Measurements from ENCODE around the gene SCNN1B.

Gene SCNN1B

DNA sequence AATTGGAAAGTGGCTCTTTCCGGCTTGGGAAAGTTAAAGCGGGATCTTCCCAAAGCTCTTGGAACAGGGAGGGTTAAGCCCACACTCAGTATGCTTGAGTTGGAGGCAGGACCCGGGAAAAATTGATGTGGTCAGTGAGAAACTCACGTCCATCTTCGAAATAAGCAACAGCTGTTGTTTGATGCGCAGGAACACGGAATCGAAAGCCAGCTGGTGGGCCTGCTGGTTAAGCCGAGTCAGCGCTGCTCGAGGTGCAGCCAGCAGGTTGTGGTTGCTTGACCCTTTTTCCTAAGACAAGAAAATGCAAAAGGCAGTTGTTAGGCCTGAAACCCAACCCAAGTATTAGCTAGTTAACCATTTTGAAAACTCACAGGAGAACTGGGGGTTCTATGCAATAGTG, 101.4 kb downstream of the SCNN1B start:
- FAIRE-seq, result no peak
- no peak for DNase-seq (ENCODE audit: low spot score)

DNA sequence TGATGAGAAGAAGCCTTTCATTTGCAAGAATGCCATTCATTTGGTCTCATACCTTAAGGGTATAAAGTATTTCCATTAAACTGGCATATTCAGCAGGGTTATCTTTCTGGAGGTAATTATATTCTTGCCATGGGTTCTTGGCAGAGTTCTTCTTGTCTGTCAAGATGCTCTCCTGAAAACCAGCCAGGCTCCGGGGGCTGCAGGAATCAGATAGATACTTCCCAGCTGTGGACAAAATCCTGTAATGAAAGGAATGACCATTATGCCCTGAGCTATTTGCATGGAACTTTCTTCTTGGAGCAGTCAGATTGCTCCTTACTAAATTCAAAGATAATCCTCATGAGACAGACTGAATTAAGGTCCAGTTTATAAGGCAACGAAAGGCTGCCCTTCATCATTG, 103.9 kb downstream of the SCNN1B start:
- DNase-seq (ENCODE audit: low spot score), result no peak
- FAIRE-seq, result no peak

GRCh38 chr16:23406546-23407240, 104.6 kb downstream of the SCNN1B start:
- FAIRE-seq (no peak), DNase-seq (ENCODE audit: low spot score) (no peak)

DNA sequence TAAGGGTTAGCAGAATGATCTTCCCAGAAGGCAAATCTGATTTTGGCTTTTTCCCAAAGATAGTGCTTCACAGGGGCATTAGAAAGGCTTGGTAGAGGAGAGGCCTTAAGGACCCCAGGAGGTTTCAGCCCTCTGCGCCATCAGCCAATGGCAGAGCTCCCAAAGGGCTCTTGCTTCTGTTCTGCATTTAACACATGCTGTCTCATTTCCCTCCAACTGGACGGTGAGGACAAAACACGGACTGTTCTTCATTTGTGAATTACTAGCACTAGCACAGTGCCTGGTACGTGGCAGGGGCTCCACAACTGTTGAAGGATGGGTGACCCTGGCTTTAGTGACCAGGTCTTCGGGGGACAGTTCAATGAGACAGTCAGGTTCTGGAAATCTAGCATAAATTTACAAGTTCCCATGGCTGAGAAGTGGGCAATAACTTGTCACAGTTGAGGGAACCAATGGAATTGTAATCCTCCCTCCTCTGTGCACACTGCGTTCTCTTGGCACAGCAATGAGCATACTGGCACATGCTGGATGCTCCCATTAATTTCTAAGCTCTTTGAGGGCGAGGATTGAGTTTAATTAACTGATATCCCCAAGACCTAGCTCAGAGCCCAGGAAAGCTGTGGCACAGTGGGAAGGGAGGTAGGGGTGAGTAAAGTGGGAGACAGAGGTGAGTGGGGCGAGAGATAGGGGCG, 105.5 kb downstream of the SCNN1B start:
- no peak for FAIRE-seq
- no peak for DNase-seq (ENCODE audit: low spot score)

DNA sequence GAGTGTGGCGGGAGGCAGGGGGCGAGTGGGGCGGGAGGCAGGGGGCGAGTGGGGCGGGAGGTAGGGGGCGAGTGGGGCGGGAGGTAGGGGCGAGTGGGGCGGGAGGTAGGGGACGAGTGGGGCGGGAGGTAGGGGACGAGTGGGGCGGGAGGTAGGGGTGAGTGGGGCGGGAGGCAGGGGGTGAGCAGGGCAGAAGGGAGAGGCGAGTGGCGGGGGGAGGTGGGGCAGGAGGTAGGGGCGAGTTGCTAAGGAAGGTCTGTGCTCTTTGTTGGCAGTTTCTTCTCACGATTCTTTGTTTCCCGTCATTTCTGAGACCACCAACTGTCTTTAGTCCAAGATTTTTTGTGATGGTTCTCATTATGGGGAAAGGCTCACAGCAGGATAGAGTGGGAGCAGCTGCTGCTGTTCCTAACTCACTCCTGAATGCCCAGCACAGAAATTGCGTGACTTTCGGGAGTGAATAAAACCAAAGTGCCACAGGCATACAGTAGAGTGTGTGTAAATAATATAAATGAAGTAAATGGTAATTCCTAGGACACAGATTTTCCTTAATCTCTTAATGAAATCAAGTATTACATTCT, 106.2 kb downstream of the SCNN1B start:
- DNase-seq (ENCODE audit: low spot score) (no peak), FAIRE-seq (no peak)

GRCh38 chr16:23408823-23409298, 106.8 kb downstream of the SCNN1B start:
- peak; percentile 55 for DNase-seq (ENCODE audit: low spot score)
- no peak for FAIRE-seq

DNA sequence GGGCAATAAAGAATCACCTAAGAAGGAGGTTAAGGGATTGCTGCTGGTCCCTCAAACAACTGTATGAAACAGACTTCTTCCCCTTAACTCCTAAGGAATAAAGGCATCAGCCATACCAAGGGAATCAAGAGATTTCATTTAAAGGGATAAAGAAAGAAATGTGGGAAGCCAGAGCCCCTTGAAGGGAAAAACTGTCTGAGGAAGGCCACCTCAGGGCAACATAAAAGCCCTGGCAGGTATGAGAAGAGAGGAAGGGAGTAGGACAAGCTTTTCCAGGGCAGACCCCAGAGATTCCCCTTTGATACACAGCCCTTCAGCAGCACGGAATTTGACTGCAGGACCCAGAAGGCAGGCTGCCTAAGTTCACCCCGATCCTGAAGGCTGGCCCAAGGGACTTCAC, 107.4 kb downstream of the SCNN1B start:
- FAIRE-seq, result no peak
- no peak for DNase-seq (ENCODE audit: low spot score)

- DNase-seq (ENCODE audit: low spot score), result peak; percentile 22
- no peak for FAIRE-seq
Observed at GRCh38 chr16:23410176-23410575, 108.1 kb downstream of the SCNN1B start.

DNA sequence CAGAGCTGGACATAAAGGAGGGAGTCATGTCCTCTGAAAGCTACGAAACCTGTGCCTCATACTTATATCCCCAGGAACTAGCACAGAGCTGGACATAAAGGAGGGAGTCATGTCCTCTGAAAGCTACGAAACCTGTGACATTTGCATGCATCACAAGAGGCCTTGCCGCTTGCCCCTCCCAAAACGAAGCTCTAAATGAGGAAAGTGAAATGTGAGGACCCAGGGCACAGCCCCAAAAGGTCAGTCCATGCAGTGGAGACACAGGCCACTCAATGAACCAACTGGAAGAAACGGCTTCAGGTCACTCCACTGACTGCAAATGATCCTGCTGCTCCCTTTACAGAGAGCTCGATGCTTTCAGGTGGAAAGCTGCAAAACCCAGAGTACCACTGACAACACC, 112.6 kb downstream of the SCNN1B start:
- FAIRE-seq, result no peak
- DNase-seq (ENCODE audit: low spot score), result no peak

GRCh38 chr16:23416816-23417215, 114.7 kb downstream of the SCNN1B start:
- DNase-seq (ENCODE audit: low spot score), result no peak

GRCh38 chr16:23420011-23420410, 117.9 kb downstream of the SCNN1B start:
- FAIRE-seq (no peak), DNase-seq (ENCODE audit: low spot score) (no peak)

More at GRCh38 chr16:23416816-23417215, 114.7 kb downstream of the SCNN1B start:
- no peak for FAIRE-seq

GRCh38 chr16:23423496-23424049, 121.5 kb downstream of the SCNN1B start:
- no peak for FAIRE-seq
- DNase-seq (ENCODE audit: low spot score), result peak; percentile 70

- FAIRE-seq (no peak), DNase-seq (ENCODE audit: low spot score) (no peak)
Observed at GRCh38 chr16:23424292-23424958, 122.3 kb downstream of the SCNN1B start.

- DNase-seq (ENCODE audit: low spot score) (no peak), FAIRE-seq (no peak)
Observed at GRCh38 chr16:23428351-23428750, 126.2 kb downstream of the SCNN1B start.
